Measurements from ENCODE around the gene PDE11A. TPM values are rescaled to one million over a fixed set of nuclear protein-coding genes. Genes with fewer than 3 reads are reported as not detected.

Gene PDE11A
- total and polyA plus RNA-seq, 2 of the 13 experiments (the other 11 are each of a cell fraction or from before 2014, with no cell fraction given), result 1.2 to 1.7 TPM

DNA sequence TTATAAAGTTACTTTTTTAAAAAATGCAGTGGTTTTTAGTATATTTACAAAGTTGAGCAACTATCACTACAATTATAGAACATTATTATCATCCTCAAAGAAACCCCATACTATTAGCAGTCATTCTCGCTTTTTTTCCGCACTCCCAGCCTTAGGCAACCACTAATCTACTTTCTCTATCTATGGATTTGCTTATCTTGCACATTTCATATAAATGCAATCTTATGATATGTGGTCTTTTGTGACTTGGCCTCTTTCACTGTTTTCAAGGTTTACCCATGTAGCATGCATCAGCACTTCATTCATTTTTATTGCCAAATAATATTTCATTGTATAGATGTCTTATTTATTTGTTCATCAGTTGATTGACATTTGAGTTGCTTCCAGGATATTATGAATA is 406.6 kb downstream of the PDE11A start:
- Histone ChIP-seq H3K27me3 (ENCODE audit: control insufficient read depth in 1 of 2, insufficient read depth in 2 of 2, low read length in 2 of 2) (no peaks in the 10 kb centered on the region), H3K9me3 (ENCODE audit: low read length) (no peaks in the 10 kb centered on the region), H3K9ac (ENCODE audit: insufficient read depth, low read depth, low read length) (no peak overlapping the region), H3K4me1 (ENCODE audit: insufficient read depth, low read length) (no peaks in the 10 kb centered on the region), H3K4me2 (ENCODE audit: low read depth, low read length) (no peak overlapping the region), H2AFZ (ENCODE audit: low read length) (no peak overlapping the region), H3K4me3 (replicated peaks in 1 of 3; ENCODE audit: insufficient read depth in 1 of 3, low read depth in 2 of 3, low read length in 3 of 3) (no peak overlapping the region), H4K20me1 (ENCODE audit: insufficient read depth, low read length) (no peaks in the 10 kb centered on the region), H3K27ac (ENCODE audit: extremely low read length, insufficient read depth, low read length) (no peak overlapping the region), H3K36me3 (replicated peaks in 1 of 2; ENCODE audit: control insufficient read depth in 1 of 2, insufficient read depth in 2 of 2, low read length in 2 of 2) (no peaks in the 10 kb centered on the region), H3K79me2 (ENCODE audit: insufficient read depth, low read length) (no peaks in the 10 kb centered on the region)
- intact Hi-C loops (cut with micrococcal nuclease; ENCODE audit: unreplicated experiment), result no loop called here
- FAIRE-seq (no peak), DNase-seq (ENCODE audit: low spot score) (no peak), ATAC-seq (no peak)
- TF ChIP-seq MAFK (conservative IDR thresholded peaks at IDR 0.05 in 1 of 2, IDR thresholded peaks at IDR 0.05 in 1 of 2; ENCODE audit: low read length in 2 of 2) (peak; percentile 89 to 94), MAFF (IDR thresholded peaks at IDR 0.05; ENCODE audit: low read depth, low read length) (peak; percentile 89), RORA (CRISPR knock-in tag; IDR thresholded peaks at IDR 0.05) (no peak), ZNF468 (CRISPR knock-in tag; IDR thresholded peaks at IDR 0.05) (no peak), ZNF569 (CRISPR knock-in tag; IDR thresholded peaks at IDR 0.05; ENCODE audit: borderline replicate concordance) (no peak), ZFP36 (IDR thresholded peaks at IDR 0.05; ENCODE audit: borderline replicate concordance, low read depth, low read length, partially characterized antibody) (no peak)
- TF ChIP-seq, protein P1, sequence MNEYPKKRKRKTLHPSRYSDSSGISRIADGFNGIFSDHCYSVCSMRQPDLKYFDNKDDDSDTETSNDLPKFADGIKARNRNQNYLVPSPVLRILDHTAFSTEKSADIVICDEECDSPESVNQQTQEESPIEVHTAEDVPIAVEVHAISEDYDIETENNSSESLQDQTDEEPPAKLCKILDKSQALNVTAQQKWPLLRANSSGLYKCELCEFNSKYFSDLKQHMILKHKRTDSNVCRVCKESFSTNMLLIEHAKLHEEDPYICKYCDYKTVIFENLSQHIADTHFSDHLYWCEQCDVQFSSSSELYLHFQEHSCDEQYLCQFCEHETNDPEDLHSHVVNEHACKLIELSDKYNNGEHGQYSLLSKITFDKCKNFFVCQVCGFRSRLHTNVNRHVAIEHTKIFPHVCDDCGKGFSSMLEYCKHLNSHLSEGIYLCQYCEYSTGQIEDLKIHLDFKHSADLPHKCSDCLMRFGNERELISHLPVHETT (CRISPR knock-in tag; conservative IDR thresholded peaks at IDR 0.05), result no peak
- in situ Hi-C loops (cut with HindIII; ENCODE audit: extremely low pct_ligation_motif_present, low pct_unique_long_range_greater_than_20kb), result no loop called here
- 39% methylated on average over 2 of the region's 2 CpGs for WGBS (ENCODE audit: low lambda C conversion rate)
- POLR2A ChIA-PET, result no interaction called here
- CTCF ChIA-PET (ENCODE audit: low intra/inter-chr PET ratio, low total read pairs), result no interaction called here
- BruUV-seq (replicated peaks), result no TSS peak

DNA sequence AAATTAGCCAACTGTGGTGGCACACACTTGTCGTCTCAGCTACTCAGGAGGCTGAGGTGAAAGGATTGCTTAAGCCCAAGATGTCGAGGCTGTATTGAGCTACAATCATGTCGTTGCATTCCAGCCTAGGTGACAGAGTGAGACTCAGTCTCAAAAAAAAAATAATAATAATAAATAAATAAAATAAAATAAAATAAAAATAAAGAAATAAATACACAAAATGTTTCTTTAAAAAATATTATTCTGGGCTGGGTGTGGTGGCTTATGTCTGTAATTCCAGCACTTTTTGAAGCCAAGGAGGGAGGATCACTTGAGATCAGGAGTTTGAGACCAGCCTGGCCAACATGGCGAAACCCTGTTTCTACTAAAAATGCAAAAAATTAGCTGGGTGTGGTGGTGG is 407.2 kb downstream of the PDE11A start:
- H4K20me1 ChIP-seq (ENCODE audit: insufficient read depth, low read length), result no peaks in the 10 kb centered on the region
- 45% methylated on average over 4 of the region's 4 CpGs for WGBS (ENCODE audit: low lambda C conversion rate)
- no peak overlapping the region for H3K9ac ChIP-seq (ENCODE audit: insufficient read depth, low read depth, low read length)
- no peak overlapping the region for H3K4me3 ChIP-seq (replicated peaks in 1 of 3; ENCODE audit: insufficient read depth in 1 of 3, low read depth in 2 of 3, low read length in 3 of 3)
- no peaks in the 10 kb centered on the region for H3K79me2 ChIP-seq (ENCODE audit: insufficient read depth, low read length)
- H3K9me3 ChIP-seq (ENCODE audit: low read length), result no peaks in the 10 kb centered on the region
- H3K27me3 ChIP-seq (ENCODE audit: control insufficient read depth in 1 of 2, insufficient read depth in 2 of 2, low read length in 2 of 2), result no peaks in the 10 kb centered on the region
- DNase-seq (ENCODE audit: low spot score) (no peak), FAIRE-seq (no peak), ATAC-seq (no peak)
- no peaks in the 10 kb centered on the region for H3K4me1 ChIP-seq (ENCODE audit: insufficient read depth, low read length)
- no peak overlapping the region for H2AFZ ChIP-seq (ENCODE audit: low read length)
- no TSS peak for BruUV-seq (replicated peaks)
- intact Hi-C loops (cut with micrococcal nuclease; ENCODE audit: unreplicated experiment) (no loop called here), in situ Hi-C loops (cut with HindIII; ENCODE audit: extremely low pct_ligation_motif_present, low pct_unique_long_range_greater_than_20kb) (no loop called here)
- TF ChIP-seq ZNF121 (CRISPR knock-in tag; IDR thresholded peaks at IDR 0.05) (no peak), ZNF614 (CRISPR knock-in tag; IDR thresholded peaks at IDR 0.05; ENCODE audit: borderline replicate concordance) (no peak), IKZF4 (CRISPR knock-in tag; IDR thresholded peaks at IDR 0.05; ENCODE audit: borderline replicate concordance, low read depth, not compliant biosample characterization) (no peak), ISX (CRISPR knock-in tag; conservative IDR thresholded peaks at IDR 0.05) (no peak)
- TF ChIP-seq, protein P2, sequence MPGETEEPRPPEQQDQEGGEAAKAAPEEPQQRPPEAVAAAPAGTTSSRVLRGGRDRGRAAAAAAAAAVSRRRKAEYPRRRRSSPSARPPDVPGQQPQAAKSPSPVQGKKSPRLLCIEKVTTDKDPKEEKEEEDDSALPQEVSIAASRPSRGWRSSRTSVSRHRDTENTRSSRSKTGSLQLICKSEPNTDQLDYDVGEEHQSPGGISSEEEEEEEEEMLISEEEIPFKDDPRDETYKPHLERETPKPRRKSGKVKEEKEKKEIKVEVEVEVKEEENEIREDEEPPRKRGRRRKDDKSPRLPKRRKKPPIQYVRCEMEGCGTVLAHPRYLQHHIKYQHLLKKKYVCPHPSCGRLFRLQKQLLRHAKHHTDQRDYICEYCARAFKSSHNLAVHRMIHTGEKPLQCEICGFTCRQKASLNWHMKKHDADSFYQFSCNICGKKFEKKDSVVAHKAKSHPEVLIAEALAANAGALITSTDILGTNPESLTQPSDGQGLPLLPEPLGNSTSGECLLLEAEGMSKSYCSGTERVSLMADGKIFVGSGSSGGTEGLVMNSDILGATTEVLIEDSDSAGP (CRISPR knock-in tag; IDR thresholded peaks at IDR 0.05; ENCODE audit: borderline replicate concordance), result no peak
- TF ChIP-seq, protein P3, sequence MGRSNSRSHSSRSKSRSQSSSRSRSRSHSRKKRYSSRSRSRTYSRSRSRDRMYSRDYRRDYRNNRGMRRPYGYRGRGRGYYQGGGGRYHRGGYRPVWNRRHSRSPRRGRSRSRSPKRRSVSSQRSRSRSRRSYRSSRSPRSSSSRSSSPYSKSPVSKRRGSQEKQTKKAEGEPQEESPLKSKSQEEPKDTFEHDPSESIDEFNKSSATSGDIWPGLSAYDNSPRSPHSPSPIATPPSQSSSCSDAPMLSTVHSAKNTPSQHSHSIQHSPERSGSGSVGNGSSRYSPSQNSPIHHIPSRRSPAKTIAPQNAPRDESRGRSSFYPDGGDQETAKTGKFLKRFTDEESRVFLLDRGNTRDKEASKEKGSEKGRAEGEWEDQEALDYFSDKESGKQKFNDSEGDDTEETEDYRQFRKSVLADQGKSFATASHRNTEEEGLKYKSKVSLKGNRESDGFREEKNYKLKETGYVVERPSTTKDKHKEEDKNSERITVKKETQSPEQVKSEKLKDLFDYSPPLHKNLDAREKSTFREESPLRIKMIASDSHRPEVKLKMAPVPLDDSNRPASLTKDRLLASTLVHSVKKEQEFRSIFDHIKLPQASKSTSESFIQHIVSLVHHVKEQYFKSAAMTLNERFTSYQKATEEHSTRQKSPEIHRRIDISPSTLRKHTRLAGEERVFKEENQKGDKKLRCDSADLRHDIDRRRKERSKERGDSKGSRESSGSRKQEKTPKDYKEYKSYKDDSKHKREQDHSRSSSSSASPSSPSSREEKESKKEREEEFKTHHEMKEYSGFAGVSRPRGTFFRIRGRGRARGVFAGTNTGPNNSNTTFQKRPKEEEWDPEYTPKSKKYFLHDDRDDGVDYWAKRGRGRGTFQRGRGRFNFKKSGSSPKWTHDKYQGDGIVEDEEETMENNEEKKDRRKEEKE (IDR thresholded peaks at IDR 0.05), result no peak
- no peaks in the 10 kb centered on the region for H3K36me3 ChIP-seq (replicated peaks in 1 of 2; ENCODE audit: control insufficient read depth in 1 of 2, insufficient read depth in 2 of 2, low read length in 2 of 2)
- no peak overlapping the region for H3K4me2 ChIP-seq (ENCODE audit: low read depth, low read length)
- CTCF ChIA-PET (ENCODE audit: low intra/inter-chr PET ratio, low total read pairs), result no interaction called here
- no peak overlapping the region for H3K27ac ChIP-seq (ENCODE audit: extremely low read length, insufficient read depth, low read length)
- POLR2A ChIA-PET, result no interaction called here
